OCI-LY1 (cell line): Measurements from ENCODE around the gene RXFP3.

Experiments
- H2AFZ ChIP-seq: fragments of 200-600 bp; sonication (generic), shearing (Covaris generic); 2 replicates; pipeline ENCODE4 v1.6.0; 2014; ENCODE audit warnings: antibody characterized with exemption, mild to moderate bottlenecking, low read length
- H3F3A ChIP-seq: fragments of 200-600 bp; sonication (generic), shearing (Covaris generic); 2 replicates; pipeline ENCODE4 v1.6.0; 2014; ENCODE audit warnings: mild to moderate bottlenecking, antibody characterized with exemption, low read length, moderate library complexity; ENCODE audit not compliant: insufficient read depth
- H3K27ac ChIP-seq: fragments of 200-600 bp; sonication (generic); 2 replicates; pipeline ENCODE4 v1.5.1; 2014; ENCODE audit warnings: low read length, mixed run types, mild to moderate bottlenecking, low read depth; ENCODE audit not compliant: poor library complexity, severe bottlenecking
- H3K27me3 ChIP-seq: fragments of 200-600 bp; sonication (generic); 2 replicates; pipeline ENCODE4 v1.6.0; 2014; ENCODE audit warnings: antibody characterized with exemption, mild to moderate bottlenecking, low read length, moderate library complexity; ENCODE audit not compliant: insufficient read depth
- H3K36me3 ChIP-seq: fragments of 200-600 bp; sonication (generic); 2 replicates; pipeline ENCODE4 v1.6.1; 2014; ENCODE audit warnings: mild to moderate bottlenecking, antibody characterized with exemption, low read length, moderate library complexity, mixed read lengths; ENCODE audit not compliant: insufficient read depth
- H3K4me1 ChIP-seq: fragments of 200-600 bp; sonication (generic); 2 replicates; pipeline ENCODE4 v1.5.1; 2014; ENCODE audit warnings: mild to moderate bottlenecking, low read length, moderate library complexity; ENCODE audit not compliant: insufficient read depth, severe bottlenecking
- H3K4me2 ChIP-seq: fragments of 200-600 bp; sonication (generic), shearing (Covaris generic); 2 replicates; pipeline ENCODE4 v1.6.1; 2014; ENCODE audit warnings: low read length
- H3K4me3 ChIP-seq: fragments of 200-600 bp; sonication (generic); 2 replicates; pipeline ENCODE4 v1.5.1; 2014; ENCODE audit warnings: low read length, low read depth, mild to moderate bottlenecking, mixed read lengths; ENCODE audit not compliant: poor library complexity, severe bottlenecking
- H3K79me2 ChIP-seq: fragments of 200-600 bp; shearing (Covaris generic); 2 replicates; pipeline ENCODE4 v1.6.1; 2016; ENCODE audit warnings: mixed run types, low read length, mixed read lengths; ENCODE audit not compliant: insufficient read depth
- H3K9ac ChIP-seq: fragments of 200-600 bp; sonication (generic), shearing (Covaris generic); 2 replicates; pipeline ENCODE4 v1.6.1; 2014; ENCODE audit warnings: mild to moderate bottlenecking, low read length, mixed read lengths
- H3K9me2 ChIP-seq: fragments of 200-600 bp; sonication (generic), shearing (Covaris generic); 2 replicates; pipeline ENCODE4 v1.6.1; 2014; ENCODE audit warnings: low read depth, mild to moderate bottlenecking, low read length, mixed read lengths
- H3K9me3 ChIP-seq: fragments of 200-600 bp; shearing (Covaris generic); 2 replicates; pipeline ENCODE4 v1.6.1; 2014; ENCODE audit warnings: low read length, mixed read lengths
- H4K20me1 ChIP-seq: fragments of 200-600 bp; sonication (generic), shearing (Covaris generic); 2 replicates; pipeline ENCODE4 v1.6.0; 2016; ENCODE audit warnings: mild to moderate bottlenecking, low read length; ENCODE audit not compliant: insufficient read depth
- CTCF ChIP-seq: fragments of 200-600 bp; sonication (generic), shearing (Covaris generic); IDR thresholded peaks from 2 replicates; pipeline ENCODE4 v1.5.1; 2017; ENCODE audit warnings: mild to moderate bottlenecking, antibody characterized with exemption, low read length, moderate library complexity, mixed read lengths
- EZH2 ChIP-seq: fragments of 200-600 bp; sonication (generic), shearing (Covaris generic); IDR thresholded peaks from 2 replicates; pipeline ENCODE4 v1.8.0; 2017; ENCODE audit warnings: borderline replicate concordance, mixed run types, mild to moderate bottlenecking, antibody characterized with exemption, low read length, moderate library complexity, mixed read lengths

The RXFP3 gene

GRCh38 chr5:33921002-33921401, 15.2 kb upstream of the RXFP3 start:
- TF ChIP-seq CTCF (no peak), EZH2 (no peak)
- H3K4me2 ChIP-seq = no peak overlapping the region
- H3K36me3 ChIP-seq = no peaks in the 10 kb centered on the region
- no peaks in the 10 kb centered on the region for H3F3A ChIP-seq
- H2AFZ ChIP-seq = no peak overlapping the region
- H3K4me1 ChIP-seq = no peaks in the 10 kb centered on the region
- H3K9me3 ChIP-seq = no peaks in the 10 kb centered on the region
- no peak overlapping the region for H3K9ac ChIP-seq
- H3K79me2 ChIP-seq = no peaks in the 10 kb centered on the region
- H3K27ac ChIP-seq = no peak overlapping the region
- H4K20me1 ChIP-seq = no peaks in the 10 kb centered on the region
- H3K9me2 ChIP-seq = no peaks in the 10 kb centered on the region
- H3K27me3 ChIP-seq = no peaks in the 10 kb centered on the region
- no peak overlapping the region for H3K4me3 ChIP-seq

GRCh38 chr5:33925278-33925677, 10.9 kb upstream of the RXFP3 start:
- H3F3A ChIP-seq = no peaks in the 10 kb centered on the region
- no peaks in the 10 kb centered on the region for H3K9me3 ChIP-seq
- TF ChIP-seq EZH2 (no peak), CTCF (no peak)
- no peak overlapping the region for H3K27ac ChIP-seq
- no peaks in the 10 kb centered on the region for H3K79me2 ChIP-seq
- H3K4me2 ChIP-seq = no peak overlapping the region
- no peaks in the 10 kb centered on the region for H3K9me2 ChIP-seq
- no peak overlapping the region for H2AFZ ChIP-seq
- no peak overlapping the region for H3K4me3 ChIP-seq
- no peaks in the 10 kb centered on the region for H3K4me1 ChIP-seq
- H3K9ac ChIP-seq = no peak overlapping the region
- no peaks in the 10 kb centered on the region for H3K27me3 ChIP-seq
- no peaks in the 10 kb centered on the region for H4K20me1 ChIP-seq
- H3K36me3 ChIP-seq = no peaks in the 10 kb centered on the region

- H3K9me2 ChIP-seq = no peaks in the 10 kb centered on the region
- no peak for TF ChIP-seq EZH2
- no peak for TF ChIP-seq CTCF
- no peaks in the 10 kb centered on the region for H3K79me2 ChIP-seq
- H3K36me3 ChIP-seq = no peaks in the 10 kb centered on the region
- no peaks in the 10 kb centered on the region for H3K9me3 ChIP-seq
- no peak overlapping the region for H3K4me2 ChIP-seq
- H2AFZ ChIP-seq = no peak overlapping the region
- H3K9ac ChIP-seq = no peak overlapping the region
- H3K4me1 ChIP-seq = no peaks in the 10 kb centered on the region
- H3K27me3 ChIP-seq = no peaks in the 10 kb centered on the region; the same call in 1 of the 2 replicates
- H4K20me1 ChIP-seq = no peaks in the 10 kb centered on the region
- H3F3A ChIP-seq = no peaks in the 10 kb centered on the region
- H3K4me3 ChIP-seq = no peak overlapping the region
- no peak overlapping the region for H3K27ac ChIP-seq
Measured at GRCh38 chr5:33927685-33928084, 8.5 kb upstream of the RXFP3 start.
